ENCODE results near the gene BLM. TPM values are rescaled to one million over a fixed set of nuclear protein-coding genes. Genes with fewer than 3 reads are reported as not detected.

BLM gene
- total and polyA plus RNA-seq, 10 of the 15 experiments (the other 5 are each of a cell fraction or from before 2014, with no cell fraction given): 23.0 to 68.4 (median 43.9) TPM

GRCh38 chr15:90855139-90855538 lies 138.0 kb downstream of the BLM start (continued):
- TF ChIP-seq, protein P1, sequence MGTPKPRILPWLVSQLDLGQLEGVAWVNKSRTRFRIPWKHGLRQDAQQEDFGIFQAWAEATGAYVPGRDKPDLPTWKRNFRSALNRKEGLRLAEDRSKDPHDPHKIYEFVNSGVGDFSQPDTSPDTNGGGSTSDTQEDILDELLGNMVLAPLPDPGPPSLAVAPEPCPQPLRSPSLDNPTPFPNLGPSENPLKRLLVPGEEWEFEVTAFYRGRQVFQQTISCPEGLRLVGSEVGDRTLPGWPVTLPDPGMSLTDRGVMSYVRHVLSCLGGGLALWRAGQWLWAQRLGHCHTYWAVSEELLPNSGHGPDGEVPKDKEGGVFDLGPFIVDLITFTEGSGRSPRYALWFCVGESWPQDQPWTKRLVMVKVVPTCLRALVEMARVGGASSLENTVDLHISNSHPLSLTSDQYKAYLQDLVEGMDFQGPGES (IDR thresholded peaks at IDR 0.05): no peak
- TF ChIP-seq ZBTB33 (IDR thresholded peaks at IDR 0.05): no peak
- TF ChIP-seq PBX3 (IDR thresholded peaks at IDR 0.05; ENCODE audit: insufficient replicate concordance, low read depth, low read length): no peak
- TF ChIP-seq RAD21 (IDR thresholded peaks at IDR 0.05; ENCODE audit: insufficient read depth, low read depth, low read length): no peak

GRCh38 chr15:90857337-90857736 lies 140.2 kb downstream of the BLM start:
- 76% methylated on average over 8 of the region's 8 CpGs for WGBS (ENCODE audit: insufficient coverage, insufficient replicate concordance, low lambda C conversion rate, missing lambda C conversion rate)
- Histone ChIP-seq H3K4me2 (ENCODE audit: control insufficient read depth, insufficient read depth) (no peak overlapping the region), H3K9me3 (replicated peaks; ENCODE audit: control insufficient read depth, insufficient read depth, low read length) (no peaks in the 10 kb centered on the region), H3K27me3 (replicated peaks in 1 of 2; ENCODE audit: control insufficient read depth in 2 of 2, insufficient read depth in 2 of 2, low read length in 1 of 2) (no peaks in the 10 kb centered on the region), H3K27ac (ENCODE audit: control insufficient read depth, insufficient read depth) (no peak overlapping the region), H3K4me3 (no peak overlapping the region), H4K20me1 (ENCODE audit: control insufficient read depth, insufficient read depth) (no peaks in the 10 kb centered on the region), H2AFZ (ENCODE audit: control insufficient read depth, low read depth, low read length) (no peak overlapping the region), H3K9ac (ENCODE audit: control insufficient read depth, insufficient read depth, low read length) (no peak overlapping the region), H3K79me2 (ENCODE audit: control insufficient read depth, insufficient read depth, low read length) (no peaks in the 10 kb centered on the region), H3K36me3 (ENCODE audit: control insufficient read depth in 2 of 2, insufficient read depth in 2 of 2, low read length in 1 of 2) (no peaks in the 10 kb centered on the region), H3K4me1 (ENCODE audit: control insufficient read depth, insufficient read depth, low read length) (peaks cover 45% of the 10 kb centered on the region)
- no peak for FAIRE-seq
- ATAC-seq: no peak
- intact Hi-C loops (cut with micrococcal nuclease; ENCODE audit: unreplicated experiment): loop anchor here (10.0 kb wide), 1 partner anchor 77 kb away; the partner anchor contains the start of genes HDDC3 and UNC45A
- ChIA-PET RAD21 (ENCODE audit: unreplicated experiment) (no interaction called here), SMC1A (ENCODE audit: uncharacterized antibody, unreplicated experiment) (interaction anchor here (1.3 to 1.4 kb wide), 2 partner anchors 13 to 27 kb away, joined by 3 to 4 read pairs; partner anchors contain the start of gene FES), CTCF (interaction anchor here (1.3 kb wide), 1 partner anchor 15 kb away, joined by 3 read pairs; no protein-coding TSS in a partner anchor), POLR2A (no interaction called here)
- in situ Hi-C loops (cut with MboI): no loop called here
- BruUV-seq (replicated peaks): no TSS peak
- DNase-seq (ENCODE audit: low read depth, low spot score): no peak
- TF ChIP-seq RAD51 (IDR thresholded peaks at IDR 0.05) (no peak), E2F4 (IDR thresholded peaks at IDR 0.05; ENCODE audit: low read depth, low read length) (no peak), EP300 (IDR thresholded peaks at IDR 0.05; ENCODE audit: borderline replicate concordance in 1 of 2, control insufficient read depth in 1 of 2, low read depth in 2 of 2, low read length in 2 of 2) (no peak), TCF12 (IDR thresholded peaks at IDR 0.05; ENCODE audit: low read depth, low read length) (no peak), HDAC6 (IDR thresholded peaks at IDR 0.05; ENCODE audit: unreplicated experiment) (no peak), DPF2 (IDR thresholded peaks at IDR 0.05) (no peak), STAT3 (IDR thresholded peaks at IDR 0.05; ENCODE audit: low read depth, low read length) (no peak), GATAD2B (conservative IDR thresholded peaks at IDR 0.05; ENCODE audit: low read depth) (no peak), ZNF274 (IDR thresholded peaks at IDR 0.05; ENCODE audit: insufficient read depth, insufficient read length) (no peak)
- TF ChIP-seq, protein P2, sequence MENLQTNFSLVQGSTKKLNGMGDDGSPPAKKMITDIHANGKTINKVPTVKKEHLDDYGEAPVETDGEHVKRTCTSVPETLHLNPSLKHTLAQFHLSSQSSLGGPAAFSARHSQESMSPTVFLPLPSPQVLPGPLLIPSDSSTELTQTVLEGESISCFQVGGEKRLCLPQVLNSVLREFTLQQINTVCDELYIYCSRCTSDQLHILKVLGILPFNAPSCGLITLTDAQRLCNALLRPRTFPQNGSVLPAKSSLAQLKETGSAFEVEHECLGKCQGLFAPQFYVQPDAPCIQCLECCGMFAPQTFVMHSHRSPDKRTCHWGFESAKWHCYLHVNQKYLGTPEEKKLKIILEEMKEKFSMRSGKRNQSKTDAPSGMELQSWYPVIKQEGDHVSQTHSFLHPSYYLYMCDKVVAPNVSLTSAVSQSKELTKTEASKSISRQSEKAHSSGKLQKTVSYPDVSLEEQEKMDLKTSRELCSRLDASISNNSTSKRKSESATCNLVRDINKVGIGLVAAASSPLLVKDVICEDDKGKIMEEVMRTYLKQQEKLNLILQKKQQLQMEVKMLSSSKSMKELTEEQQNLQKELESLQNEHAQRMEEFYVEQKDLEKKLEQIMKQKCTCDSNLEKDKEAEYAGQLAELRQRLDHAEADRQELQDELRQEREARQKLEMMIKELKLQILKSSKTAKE (IDR thresholded peaks at IDR 0.05; ENCODE audit: low read depth, poor library complexity, severe bottlenecking): no peak

Measured in GM12878 (cell line).